Measurements from ENCODE around the gene AKR1C4. TPM values are rescaled to one million over a fixed set of nuclear protein-coding genes. Genes with fewer than 3 reads are reported as not detected.

The AKR1C4 gene
- total RNA-seq (2014; rRNA removed) (not detected in 2 replicates), Bru-seq, nascent RNA (not detected), BruChase-seq, experiment 1, labeled RNA remaining after a 6-hour chase (not detected), BruChase-seq, experiment 2, labeled RNA remaining after a 2-hour chase (not detected)
- long read RNA-seq = 0 reads

- ATAC-seq = 0 out of 2 replicates have a peak, but pooled peaks have one; percentile 20
- BruUV-seq (replicated peaks) = no TSS peak
- H4K20me1 ChIP-seq (ENCODE audit: low read length) = no peaks in the 10 kb centered on the region
- no peak for DNase-seq
- no peaks in the 10 kb centered on the region for H3K4me1 ChIP-seq (ENCODE audit: insufficient read depth, low read length)
- no peaks in the 10 kb centered on the region for H3K79me2 ChIP-seq (ENCODE audit: low read length)
- H3K4me2 ChIP-seq (ENCODE audit: low read length) = no peak within 1 kb of the TSS
- H3K9me2 ChIP-seq (replicated peaks; ENCODE audit: low read length) = no peaks in the 10 kb centered on the region
- intact Hi-C loops (cut with micrococcal nuclease) = no loop called here
- H3K9me3 ChIP-seq (ENCODE audit: low read length) = no peaks in the 10 kb centered on the region
- H3K27ac ChIP-seq (ENCODE audit: low read length) = no peak within 1 kb of the TSS
- no peaks in the 10 kb centered on the region for H3K27me3 ChIP-seq (ENCODE audit: low read length)
- POLR2A ChIA-PET (ENCODE audit: unreplicated experiment) = no interaction called here
- CTCF ChIA-PET = interaction anchor here (0.7 kb wide), 1 partner anchor 871 kb away, joined by 3 read pairs; no protein-coding TSS in a partner anchor
- H2AFZ ChIP-seq (ENCODE audit: low read length) = no peak within 1 kb of the TSS
- no peaks in the 10 kb centered on the region for H3F3A ChIP-seq (ENCODE audit: low read length, unreplicated experiment)
- H3K4me3 ChIP-seq (ENCODE audit: low read length) = no peak within 1 kb of the TSS
- TF ChIP-seq EZH2phosphoT487 (IDR thresholded peaks at IDR 0.05; ENCODE audit: borderline replicate concordance, low read length) = no peak
- TF ChIP-seq EZH2 (IDR thresholded peaks at IDR 0.05; ENCODE audit: low read length, unreplicated experiment) = no peak
- TF ChIP-seq CTCF (conservative IDR thresholded peaks at IDR 0.05; ENCODE audit: low read depth, low read length) = no peak
- no peaks in the 10 kb centered on the region for H3K36me3 ChIP-seq (ENCODE audit: low read depth, low read length)
- no peak within 1 kb of the TSS for H3K9ac ChIP-seq (ENCODE audit: low read length)
These were observed at the start of gene AKR1C4 for GRCh38 chr10:5196702-5197113. TSS of gene AKR1C4 (plus strand) at chr10:5196837. CDS start at chr10:5196868, 31 bp downstream.

DNA sequence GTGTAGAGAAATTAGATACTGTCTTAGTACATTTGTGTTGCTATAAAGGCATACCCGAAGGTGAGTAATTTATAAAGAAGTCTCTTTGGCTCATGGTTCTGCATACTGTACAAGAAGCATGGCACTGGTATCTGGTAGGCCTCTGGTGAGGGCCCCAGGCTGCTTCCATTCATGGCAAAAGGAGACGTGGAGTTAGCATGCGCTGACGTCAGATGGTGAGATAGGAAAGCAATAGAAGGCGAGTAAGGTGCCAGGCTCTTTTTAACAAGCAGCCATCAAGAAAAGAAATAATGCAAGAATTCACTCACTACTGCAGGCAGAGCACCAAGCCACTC lies 49.8 kb upstream of the AKR1C4 start:
- Histone ChIP-seq H3K9me2 (replicated peaks; ENCODE audit: low read length) (no peaks in the 10 kb centered on the region), H3K4me3 (ENCODE audit: low read length) (no peak overlapping the region), H3K79me2 (ENCODE audit: low read length) (no peaks in the 10 kb centered on the region), H3K9ac (ENCODE audit: low read length) (no peak overlapping the region), H3K36me3 (ENCODE audit: low read depth, low read length) (no peaks in the 10 kb centered on the region), H2AFZ (ENCODE audit: low read length) (no peak overlapping the region), H3F3A (ENCODE audit: low read length, unreplicated experiment) (no peaks in the 10 kb centered on the region), H3K27me3 (ENCODE audit: low read length) (no peaks in the 10 kb centered on the region), H3K4me2 (ENCODE audit: low read length) (no peak overlapping the region), H3K4me1 (ENCODE audit: insufficient read depth, low read length) (no peaks in the 10 kb centered on the region), H3K9me3 (ENCODE audit: low read length) (no peaks in the 10 kb centered on the region), H3K27ac (ENCODE audit: low read length) (no peak overlapping the region), H4K20me1 (ENCODE audit: low read length) (no peaks in the 10 kb centered on the region)
- DNase-seq (no peak), ATAC-seq (no peak)
- ChIA-PET CTCF (no interaction called here), POLR2A (ENCODE audit: unreplicated experiment) (no interaction called here)
- no peak for TF ChIP-seq EZH2 (IDR thresholded peaks at IDR 0.05; ENCODE audit: low read length, unreplicated experiment)
- TF ChIP-seq EZH2phosphoT487 (IDR thresholded peaks at IDR 0.05; ENCODE audit: borderline replicate concordance, low read length) = no peak
- no peak for TF ChIP-seq CTCF (conservative IDR thresholded peaks at IDR 0.05; ENCODE audit: low read depth, low read length)
- intact Hi-C loops (cut with micrococcal nuclease) = no loop called here
- no TSS peak for BruUV-seq (replicated peaks)

- no peak overlapping the region for H3K27ac ChIP-seq (ENCODE audit: low read length)
- ATAC-seq (no peak), DNase-seq (no peak)
- H3K9me2 ChIP-seq (replicated peaks; ENCODE audit: low read length) = no peaks in the 10 kb centered on the region
- H3K27me3 ChIP-seq (ENCODE audit: low read length) = no peaks in the 10 kb centered on the region
- H4K20me1 ChIP-seq (ENCODE audit: low read length) = no peaks in the 10 kb centered on the region
- no peaks in the 10 kb centered on the region for H3K4me1 ChIP-seq (ENCODE audit: insufficient read depth, low read length)
- no peaks in the 10 kb centered on the region for H3K36me3 ChIP-seq (ENCODE audit: low read depth, low read length)
- POLR2A ChIA-PET (ENCODE audit: unreplicated experiment) = no interaction called here
- no peak overlapping the region for H2AFZ ChIP-seq (ENCODE audit: low read length)
- no peak overlapping the region for H3K4me2 ChIP-seq (ENCODE audit: low read length)
- intact Hi-C loops (cut with micrococcal nuclease) = no loop called here
- TF ChIP-seq CTCF (conservative IDR thresholded peaks at IDR 0.05; ENCODE audit: low read depth, low read length) (no peak), EZH2phosphoT487 (IDR thresholded peaks at IDR 0.05; ENCODE audit: borderline replicate concordance, low read length) (no peak), EZH2 (IDR thresholded peaks at IDR 0.05; ENCODE audit: low read length, unreplicated experiment) (no peak)
- no TSS peak for BruUV-seq (replicated peaks)
- no peaks in the 10 kb centered on the region for H3K9me3 ChIP-seq (ENCODE audit: low read length)
- no peak overlapping the region for H3K4me3 ChIP-seq (ENCODE audit: low read length)
- no peaks in the 10 kb centered on the region for H3K79me2 ChIP-seq (ENCODE audit: low read length)
- no peak overlapping the region for H3K9ac ChIP-seq (ENCODE audit: low read length)
- H3F3A ChIP-seq (ENCODE audit: low read length, unreplicated experiment) = no peaks in the 10 kb centered on the region
- CTCF ChIA-PET = no interaction called here
These were observed 49.2 kb upstream of the AKR1C4 start for GRCh38 chr10:5147255-5147980.
